GM18505 (cell line): ENCODE data around the gene MEGF8.

Experiments used
- ATAC-seq: cut with Tn5 transposase; IDR thresholded peaks from one replicate; pipeline ENCODE4 v1.9.1; 2021; ENCODE audit not compliant: unreplicated experiment
- POLR2A ChIP-seq: IDR thresholded peaks from 4 replicates; pipeline ENCODE4 v1.6.1; 2011; ENCODE audit warnings: borderline replicate concordance; ENCODE audit not compliant: insufficient read depth, insufficient read length; ENCODE audit errors: extremely low read depth

Gene MEGF8

DNA sequence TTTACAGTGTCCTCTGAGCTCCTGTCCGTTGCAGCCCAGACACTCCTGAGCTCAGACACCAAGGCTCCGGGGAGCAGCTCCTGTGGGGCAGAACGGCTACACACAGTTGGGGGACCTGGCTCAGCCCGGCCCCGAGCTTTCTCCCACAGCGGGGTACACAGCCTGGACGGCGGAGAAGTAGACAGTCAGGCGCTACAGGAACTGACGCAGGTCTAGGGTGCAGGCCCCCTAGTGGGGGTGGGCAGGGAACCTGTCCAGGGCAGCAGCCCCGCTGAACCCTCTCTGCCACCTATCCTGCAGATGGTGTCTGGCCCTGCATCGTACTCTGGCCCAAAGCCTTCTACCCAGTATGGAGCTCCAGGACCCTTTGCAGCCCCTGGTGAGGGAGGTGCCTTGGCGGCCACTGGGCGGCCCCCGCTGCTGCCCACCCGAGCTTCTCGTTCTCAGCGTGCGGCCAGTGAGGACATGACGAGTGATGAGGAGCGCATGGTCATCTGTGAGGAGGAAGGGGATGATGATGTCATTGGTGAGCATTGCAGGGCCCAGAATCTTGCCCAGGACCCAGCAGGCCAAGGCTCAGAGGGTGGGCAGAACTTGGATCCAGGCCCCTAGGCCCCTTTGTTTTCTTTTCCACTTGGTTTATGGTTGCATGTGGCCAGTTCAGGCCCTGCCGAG, 36.4 kb upstream of the MEGF8 start:
- ATAC-seq = no peak
- TF ChIP-seq POLR2A = no peak

DNA sequence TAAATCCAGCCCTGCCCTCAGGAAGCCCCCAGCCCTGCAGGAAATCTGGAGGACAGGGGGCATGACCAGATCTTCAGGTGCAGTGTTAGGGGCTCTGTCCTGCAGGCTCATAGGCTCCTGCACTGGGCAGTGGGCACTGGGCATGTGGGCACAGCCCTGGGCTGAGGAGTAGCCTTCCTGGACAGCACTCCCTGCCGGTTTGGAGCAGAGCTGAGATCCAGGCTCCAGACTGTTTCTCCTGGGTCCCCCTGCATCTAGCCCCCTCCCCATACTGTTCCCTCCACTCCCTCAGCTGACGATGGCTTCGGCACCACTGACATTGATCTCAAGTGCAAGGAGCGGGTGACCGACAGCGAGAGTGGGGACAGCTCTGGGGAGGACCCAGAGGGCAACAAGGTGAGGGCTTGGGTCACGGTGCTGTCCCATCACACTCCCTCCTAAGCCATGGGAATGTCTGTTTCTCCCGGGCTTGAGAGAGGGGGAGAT, 35.8 kb upstream of the MEGF8 start:
- TF ChIP-seq POLR2A = no peak
- no peak for ATAC-seq

GRCh38 chr19:42290136-42290522, 35.3 kb upstream of the MEGF8 start:
- TF ChIP-seq POLR2A = no peak
- ATAC-seq = no peak

GRCh38 chr19:42290523-42291434, 34.7 kb upstream of the MEGF8 start:
- ATAC-seq = no peak
- no peak for TF ChIP-seq POLR2A

DNA sequence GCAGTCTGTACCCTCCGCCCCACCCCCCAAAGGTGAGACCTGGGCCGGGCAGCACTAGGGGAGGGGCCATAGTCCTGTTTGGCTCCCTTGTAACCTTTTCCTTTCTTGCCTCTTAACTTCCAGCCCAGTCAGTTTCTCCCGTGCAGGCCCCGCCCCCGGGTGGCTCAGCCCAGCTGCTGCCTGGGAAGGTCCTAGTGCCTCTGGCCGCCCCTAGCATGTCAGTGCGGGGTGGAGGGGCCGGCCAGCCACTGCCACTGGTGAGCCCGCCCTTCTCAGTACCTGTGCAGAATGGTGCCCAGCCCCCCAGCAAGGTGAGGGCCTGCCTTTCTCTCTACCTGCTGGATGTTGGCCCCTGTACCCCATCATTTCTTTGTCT, 34.0 kb upstream of the MEGF8 start:
- ATAC-seq = no peak
- no peak for TF ChIP-seq POLR2A

DNA sequence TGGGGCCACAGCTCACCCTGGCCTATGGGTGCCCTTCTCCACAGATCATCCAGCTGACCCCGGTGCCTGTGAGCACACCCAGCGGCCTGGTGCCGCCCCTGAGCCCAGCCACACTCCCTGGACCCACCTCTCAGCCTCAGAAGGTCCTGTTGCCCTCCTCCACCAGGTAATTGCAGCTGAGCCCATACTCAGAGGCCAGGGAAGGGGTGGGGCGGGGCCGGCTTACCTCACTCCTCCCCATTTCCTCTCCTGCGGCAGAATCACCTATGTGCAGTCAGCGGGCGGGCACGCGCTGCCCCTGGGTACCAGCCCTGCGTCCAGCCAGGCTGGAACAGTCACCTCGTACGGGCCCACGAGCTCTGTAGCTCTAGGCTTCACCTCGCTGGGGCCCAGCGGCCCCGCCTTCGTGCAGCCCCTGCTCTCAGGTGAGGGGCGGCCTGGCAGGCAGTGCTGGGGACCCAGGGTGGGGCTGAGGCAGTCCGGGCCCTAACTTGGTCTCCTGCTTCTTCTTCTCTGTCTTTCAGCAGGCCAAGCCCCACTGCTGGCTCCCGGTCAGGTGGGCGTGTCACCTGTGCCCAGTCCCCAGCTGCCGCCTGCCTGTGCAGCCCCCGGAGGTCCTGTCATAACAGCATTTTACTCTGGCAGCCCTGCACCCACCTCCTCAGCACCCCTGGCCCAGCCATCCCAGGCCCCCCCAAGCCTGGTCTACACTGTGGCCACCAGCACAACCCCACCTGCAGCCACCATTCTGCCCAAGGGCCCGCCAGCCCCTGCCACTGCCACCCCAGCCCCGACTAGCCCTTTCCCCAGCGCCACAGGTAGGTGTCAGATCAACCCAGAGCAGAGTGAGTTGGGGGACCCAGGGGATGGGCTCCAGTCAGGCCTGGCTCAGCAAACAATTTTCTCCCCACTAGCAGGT, 33.1 kb upstream of the MEGF8 start:
- TF ChIP-seq POLR2A = no peak
- no peak for ATAC-seq

DNA sequence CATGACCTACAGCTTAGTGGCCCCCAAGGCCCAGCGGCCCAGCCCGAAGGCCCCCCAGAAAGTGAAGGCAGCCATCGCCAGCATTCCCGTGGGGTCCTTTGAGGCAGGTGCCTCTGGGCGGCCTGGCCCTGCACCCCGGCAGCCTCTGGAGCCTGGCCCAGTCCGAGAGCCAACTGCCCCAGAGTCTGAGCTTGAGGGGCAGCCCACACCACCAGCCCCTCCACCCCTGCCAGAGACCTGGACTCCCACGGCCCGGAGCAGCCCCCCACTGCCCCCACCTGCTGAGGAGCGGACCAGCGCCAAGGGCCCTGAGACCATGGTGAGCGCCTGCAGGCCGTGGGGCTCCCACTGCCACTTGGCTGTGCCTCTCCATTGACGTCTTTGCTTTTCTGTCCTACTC, 32.5 kb upstream of the MEGF8 start:
- TF ChIP-seq POLR2A = no peak
- ATAC-seq = no peak

GRCh38 chr19:42293540-42293939, 31.9 kb upstream of the MEGF8 start:
- TF ChIP-seq POLR2A = no peak
- no peak for ATAC-seq

DNA sequence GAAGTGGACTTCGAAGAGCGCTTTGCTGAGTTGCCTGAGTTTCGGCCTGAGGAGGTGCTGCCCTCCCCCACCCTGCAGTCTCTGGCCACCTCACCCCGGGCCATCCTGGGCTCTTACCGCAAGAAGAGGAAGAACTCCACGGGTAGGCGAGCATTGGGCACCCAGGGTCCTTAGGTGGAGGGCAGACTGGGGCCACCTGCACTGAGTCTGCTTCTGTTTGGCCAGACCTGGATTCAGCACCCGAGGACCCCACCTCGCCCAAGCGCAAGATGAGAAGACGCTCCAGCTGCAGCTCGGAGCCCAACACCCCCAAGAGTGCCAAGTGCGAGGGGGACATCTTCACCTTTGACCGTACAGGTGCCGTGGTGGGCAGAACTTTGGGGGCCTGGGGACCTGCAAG, 31.5 kb upstream of the MEGF8 start:
- no peak for TF ChIP-seq POLR2A
- no peak for ATAC-seq

DNA sequence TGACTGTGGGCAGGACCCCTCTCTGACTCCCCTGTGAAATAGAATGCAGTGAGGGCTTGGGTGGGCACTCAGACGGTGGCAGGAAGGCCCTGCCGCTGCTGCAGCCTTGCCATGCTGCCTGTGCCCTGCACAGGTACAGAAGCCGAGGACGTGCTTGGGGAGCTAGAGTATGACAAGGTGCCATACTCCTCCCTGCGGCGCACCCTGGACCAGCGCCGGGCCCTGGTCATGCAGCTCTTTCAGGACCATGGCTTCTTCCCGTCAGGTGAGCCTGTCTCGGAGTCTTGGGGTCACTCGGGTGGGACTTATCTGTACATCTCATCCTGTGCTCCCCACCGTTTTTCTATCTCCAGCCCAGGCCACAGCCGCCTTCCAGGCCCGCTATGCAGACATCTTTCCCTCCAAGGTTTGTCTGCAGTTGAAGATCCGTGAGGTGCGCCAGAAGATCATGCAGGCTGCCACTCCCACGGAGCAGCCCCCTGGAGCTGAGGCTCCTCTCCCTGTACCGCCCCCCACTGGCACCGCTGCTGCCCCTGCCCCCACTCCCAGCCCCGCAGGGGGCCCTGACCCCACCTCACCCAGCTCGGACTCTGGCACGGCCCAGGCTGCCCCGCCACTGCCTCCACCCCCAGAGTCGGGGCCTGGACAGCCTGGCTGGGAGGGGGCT, 30.8 kb upstream of the MEGF8 start:
- no peak for ATAC-seq
- TF ChIP-seq POLR2A = no peak

GRCh38 chr19:42295342-42295741, 30.1 kb upstream of the MEGF8 start:
- no peak for ATAC-seq
- TF ChIP-seq POLR2A = no peak

- no peak for TF ChIP-seq POLR2A
- ATAC-seq = no peak
Observed at GRCh38 chr19:42295831-42296525, 29.5 kb upstream of the MEGF8 start.

GRCh38 chr19:42297039-42297438, 28.4 kb upstream of the MEGF8 start:
- no peak for ATAC-seq
- peak; percentile 27 for TF ChIP-seq POLR2A

GRCh38 chr19:42301646-42302203, 23.7 kb upstream of the MEGF8 start, which contains the start of gene PRR19:
PRR19 (plus strand) TSS chr19:42302132; CDS start chr19:42309585, 7,453 bp downstream.
- ATAC-seq = peak; percentile 8
- TF ChIP-seq POLR2A = no peak
